Gastrocnemius medialis (tissue), 4 donors: ENCODE results near the gene MTHFD2L. TPM values are rescaled to one million over a fixed set of nuclear protein-coding genes. Genes with fewer than 3 reads are reported as not detected.

Source experiments
- ATAC-seq, 2 donors: fragments of 150-250 bp; one replicate each; pipeline ENCODE4 v1.9.1; 2016
- DNase-seq, 2 donors: peaks; one replicate each; pipeline ENCODE4 v3.0.0-alpha.2; 2019
- H3K27ac ChIP-seq, 4 donors: fragments of 200-600 bp; sonication (generic); 1 replicate in 1 of 4; 2 replicates in 3 of 4; pipeline ENCODE4 v1.5.1; 2016 to 2018; ENCODE audit warnings: mild to moderate bottlenecking in 2 of 4, moderate library complexity in 1 of 4
- H3K27me3 ChIP-seq, 3 donors: fragments of 200-600 bp; sonication (generic) in 2 of 3; 1 replicate in 1 of 3; 2 replicates in 2 of 3; pipeline versions ENCODE4 v1.5.1 to v1.6.0; 2016 to 2019; ENCODE audit warnings: mild to moderate bottlenecking in 1 of 3, moderate library complexity in 1 of 3
- H3K36me3 ChIP-seq, 2 donors: fragments of 200-600 bp; sonication (generic) in 1 of 2; one replicate each; pipeline ENCODE4 v1.5.1; 2017 to 2018
- H3K4me1 ChIP-seq, 2 donors: fragments of 200-600 bp; sonication (generic) in 1 of 2; one replicate each; pipeline ENCODE4 v1.5.1; 2016 to 2017; ENCODE audit warnings: mild to moderate bottlenecking in 2 of 2
- H3K4me3 ChIP-seq, 4 donors: fragments of 200-600 bp; sonication (generic) in 3 of 4; 1 replicate in 1 of 4; 2 replicates in 3 of 4; pipeline ENCODE4 v1.5.1; 2016 to 2019; ENCODE audit warnings: mild to moderate bottlenecking in 2 of 4
- H3K9me3 ChIP-seq, 3 donors: fragments of 200-600 bp; sonication (generic) in 2 of 3; 1 replicate in 1 of 3; 2 replicates in 2 of 3; pipeline ENCODE4 v1.5.1; 2016 to 2019
- POLR2A ChIP-seq, 2 donors: fragments of 450-650 bp; IDR thresholded peaks; one replicate each; pipeline ENCODE4 v1.6.1; 2017; ENCODE audit warnings: antibody characterized with exemption in 2 of 2, mild to moderate bottlenecking in 2 of 2, moderate library complexity in 2 of 2
- in situ Hi-C, 4 donors: fragments of 200-750 bp; cut with MboI; loops; one replicate each; pipeline versions ENCODE4 v1.15.0 to v1.8.0; 2017; ENCODE audit warnings: low sequenced_read_pairs in 4 of 4
- intact Hi-C: fragments of 100-400 bp; cut with DNase I; formaldehyde crosslinking; loops from one replicate; pipeline ENCODE4 v1.15.1; 2023; ENCODE audit warnings: low total_unique reads
- total RNA-seq, 4 donors: library from RNA; depleted of rRNA; stranded (reverse); fragments of >200 nt; gene quantifications; one replicate each; pipeline versions ENCODE4 v1.1.0 to v1.2.3, GENCODE V29; 2016
- TF ChIP-seq, protein P1 (sequence below), 5 experiments: fragments of 450-650 bp in 3 of 5; fragments of 200-600 bp in 2 of 5; sonication (generic) in 2 of 5; IDR thresholded peaks in 4 of 5; conservative IDR thresholded peaks in 1 of 5; 1 replicate in 4 of 5; 2 replicates in 1 of 5; pipeline ENCODE4 v1.5.1; 2016 to 2019; ENCODE audit warnings: antibody characterized with exemption in 5 of 5, mild to moderate bottlenecking in 3 of 5, moderate library complexity in 3 of 5

Gene MTHFD2L
- total RNA-seq, 4 donors from 2014 or later: 7.0 to 11.0 (median 7.8) TPM

DNA sequence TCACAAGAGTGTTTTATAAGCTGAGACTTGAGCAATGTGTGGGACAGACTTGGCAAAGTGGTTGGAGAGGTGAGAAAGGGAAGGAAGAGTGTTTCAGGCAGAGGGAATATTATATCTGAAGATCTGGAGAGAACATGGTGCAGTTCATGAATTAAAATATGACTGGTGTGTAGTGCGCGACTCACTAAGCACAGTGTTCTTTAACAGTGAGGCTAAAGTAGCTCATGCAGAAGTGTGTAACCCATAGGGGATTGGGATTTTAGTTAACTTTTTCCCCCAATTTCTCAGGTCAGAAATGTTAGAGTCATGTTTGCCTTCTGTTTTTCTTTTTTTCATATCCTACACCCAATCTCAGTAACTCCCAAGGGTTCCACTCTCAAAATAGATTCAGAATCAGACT is 9.7 kb downstream of the MTHFD2L start:
- no peak for TF ChIP-seq POLR2A (IDR thresholded peaks at IDR 0.05)
- TF ChIP-seq, protein P1, sequence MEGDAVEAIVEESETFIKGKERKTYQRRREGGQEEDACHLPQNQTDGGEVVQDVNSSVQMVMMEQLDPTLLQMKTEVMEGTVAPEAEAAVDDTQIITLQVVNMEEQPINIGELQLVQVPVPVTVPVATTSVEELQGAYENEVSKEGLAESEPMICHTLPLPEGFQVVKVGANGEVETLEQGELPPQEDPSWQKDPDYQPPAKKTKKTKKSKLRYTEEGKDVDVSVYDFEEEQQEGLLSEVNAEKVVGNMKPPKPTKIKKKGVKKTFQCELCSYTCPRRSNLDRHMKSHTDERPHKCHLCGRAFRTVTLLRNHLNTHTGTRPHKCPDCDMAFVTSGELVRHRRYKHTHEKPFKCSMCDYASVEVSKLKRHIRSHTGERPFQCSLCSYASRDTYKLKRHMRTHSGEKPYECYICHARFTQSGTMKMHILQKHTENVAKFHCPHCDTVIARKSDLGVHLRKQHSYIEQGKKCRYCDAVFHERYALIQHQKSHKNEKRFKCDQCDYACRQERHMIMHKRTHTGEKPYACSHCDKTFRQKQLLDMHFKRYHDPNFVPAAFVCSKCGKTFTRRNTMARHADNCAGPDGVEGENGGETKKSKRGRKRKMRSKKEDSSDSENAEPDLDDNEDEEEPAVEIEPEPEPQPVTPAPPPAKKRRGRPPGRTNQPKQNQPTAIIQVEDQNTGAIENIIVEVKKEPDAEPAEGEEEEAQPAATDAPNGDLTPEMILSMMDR (IDR thresholded peaks at IDR 0.05 in 4 of 5, conservative IDR thresholded peaks at IDR 0.05 in 1 of 5): no peak
- Histone ChIP-seq H3K36me3 (no peaks in the 10 kb centered on the region), H3K4me1 (peaks cover 0 to under 1% of the 10 kb centered on the region in 2 donors), H3K9me3 (no peaks in the 10 kb centered on the region), H3K4me3 (no peak overlapping the region), H3K27me3 (no peaks in the 10 kb centered on the region), H3K27ac (no peak overlapping the region)
- DNase-seq: no peak
- in situ Hi-C loops: loop anchor here in 1 of 4 donors (25.0 kb wide), 1 partner anchor 1105 kb away; the partner anchor contains the start of gene COX18
- intact Hi-C loops: no loop called here
- no peak for ATAC-seq

DNA sequence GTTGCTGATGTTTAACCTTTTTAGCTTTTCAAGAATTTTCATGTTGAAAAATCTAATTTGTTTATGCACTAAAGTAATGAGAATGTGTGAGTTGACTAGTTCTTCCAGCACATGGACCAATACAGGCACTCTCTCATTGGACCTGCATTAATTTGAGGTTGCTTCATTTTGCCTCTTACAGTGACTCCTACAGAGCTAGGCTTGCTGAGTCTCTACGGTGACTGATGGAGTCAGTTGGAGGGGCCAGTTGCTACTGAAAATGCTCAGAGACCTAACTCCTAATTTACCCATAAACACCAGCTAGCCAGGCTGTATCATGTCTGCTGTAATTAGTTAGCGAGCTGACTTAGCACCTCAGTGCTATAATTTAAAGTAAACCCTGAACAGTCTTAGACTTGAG is 10.9 kb downstream of the MTHFD2L start:
- no peaks in the 10 kb centered on the region for H3K9me3 ChIP-seq

DNA sequence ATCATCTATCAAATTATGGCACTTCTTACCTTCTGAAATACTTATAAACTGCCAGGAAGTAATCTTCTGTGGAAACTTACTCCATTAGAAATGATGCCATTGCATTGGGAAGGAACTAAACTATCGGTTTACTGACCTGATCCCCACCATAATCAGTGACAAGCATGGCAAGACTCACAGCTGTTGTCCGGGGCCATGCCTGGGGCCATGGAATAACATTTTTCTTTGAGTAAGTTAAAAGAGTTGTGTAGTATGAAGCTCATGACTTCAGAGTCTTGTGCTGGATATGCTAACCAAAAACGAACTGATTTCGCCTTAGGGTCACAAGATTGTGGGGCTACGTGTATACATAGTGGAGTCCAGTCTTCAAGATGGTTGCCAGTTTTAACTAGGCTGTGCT is 15.4 kb downstream of the MTHFD2L start:
- no peak for ATAC-seq
- Histone ChIP-seq H3K4me1 (no peaks in the 10 kb centered on the region), H3K36me3 (no peaks in the 10 kb centered on the region), H3K4me3 (no peak overlapping the region), H3K27ac (no peak overlapping the region), H3K27me3 (no peaks in the 10 kb centered on the region), H3K9me3 (no peaks in the 10 kb centered on the region)
- in situ Hi-C loops (loop anchor here in 1 of 4 donors (25.0 kb wide), 1 partner anchor 1111 kb away; the partner anchor contains the start of gene COX18), intact Hi-C loops (no loop called here)
- TF ChIP-seq POLR2A (IDR thresholded peaks at IDR 0.05): no peak
- TF ChIP-seq, protein P1 (IDR thresholded peaks at IDR 0.05 in 4 of 5, conservative IDR thresholded peaks at IDR 0.05 in 1 of 5): no peak
- DNase-seq: no peak

More for the DNA sequence above, 10.9 kb downstream of the MTHFD2L start:
- TF ChIP-seq, protein P1 (IDR thresholded peaks at IDR 0.05 in 4 of 5, conservative IDR thresholded peaks at IDR 0.05 in 1 of 5): no peak
- Histone ChIP-seq H3K4me1 (no peaks in the 10 kb centered on the region), H3K27me3 (no peaks in the 10 kb centered on the region), H3K36me3 (no peaks in the 10 kb centered on the region), H3K27ac (no peak overlapping the region), H3K4me3 (no peak overlapping the region)
- DNase-seq (no peak), ATAC-seq (no peak)
- in situ Hi-C loops (loop anchor here in 1 of 4 donors (25.0 kb wide), 1 partner anchor 1107 kb away; the partner anchor contains the start of gene COX18), intact Hi-C loops (no loop called here)

DNA sequence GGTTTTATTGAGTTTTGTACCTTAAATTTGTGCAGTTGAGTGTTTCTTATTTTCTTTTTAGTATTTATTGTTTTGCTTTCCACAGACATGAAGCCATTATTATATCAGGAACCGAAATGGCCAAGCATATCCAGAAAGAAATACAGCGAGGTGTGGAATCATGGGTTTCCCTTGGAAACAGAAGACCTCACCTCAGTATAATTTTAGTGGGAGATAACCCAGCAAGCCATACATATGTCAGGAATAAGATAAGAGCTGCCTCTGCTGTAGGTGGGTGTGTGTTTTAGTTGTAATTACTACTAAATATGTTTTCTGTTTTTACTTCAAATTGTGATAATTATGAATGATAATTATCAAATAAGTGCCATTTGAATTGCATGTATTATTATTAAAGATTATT is 16.5 kb downstream of the MTHFD2L start:
- intact Hi-C loops (no loop called here), in situ Hi-C loops (loop anchor here in 1 of 4 donors (25.0 kb wide), 1 partner anchor 1112 kb away; the partner anchor contains the start of gene COX18)
- H3K4me1 ChIP-seq: no peaks in the 10 kb centered on the region
- H3K9me3 ChIP-seq: no peaks in the 10 kb centered on the region
- H3K36me3 ChIP-seq: no peaks in the 10 kb centered on the region
- no peak overlapping the region for H3K4me3 ChIP-seq
- no peak for TF ChIP-seq POLR2A (IDR thresholded peaks at IDR 0.05)
- TF ChIP-seq, protein P1 (IDR thresholded peaks at IDR 0.05 in 4 of 5, conservative IDR thresholded peaks at IDR 0.05 in 1 of 5): no peak
- H3K27me3 ChIP-seq: no peaks in the 10 kb centered on the region
- DNase-seq: no peak
- no peak overlapping the region for H3K27ac ChIP-seq
- no peak for ATAC-seq

DNA sequence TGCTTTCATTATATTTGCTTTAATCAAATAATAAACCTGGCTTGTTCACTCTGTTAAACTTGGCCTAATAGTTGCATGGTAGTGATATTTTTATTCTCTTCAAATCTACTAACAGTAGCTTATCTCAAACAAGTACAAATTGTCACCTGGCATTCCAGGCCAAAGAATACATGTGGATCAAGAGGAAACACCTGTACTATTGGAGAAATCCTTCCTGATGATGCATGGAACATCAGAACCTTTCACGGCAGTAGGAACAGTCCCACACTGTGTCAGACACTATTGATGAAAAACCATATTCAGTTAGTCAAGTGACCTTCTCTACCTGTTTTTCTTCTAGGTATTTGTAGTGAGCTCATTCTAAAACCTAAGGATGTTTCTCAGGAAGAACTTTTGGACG is 17.0 kb downstream of the MTHFD2L start:
- Histone ChIP-seq H3K27ac (no peak overlapping the region), H3K27me3 (no peaks in the 10 kb centered on the region), H3K9me3 (no peaks in the 10 kb centered on the region), H3K36me3 (no peaks in the 10 kb centered on the region), H3K4me3 (no peak overlapping the region), H3K4me1 (no peaks in the 10 kb centered on the region)
- intact Hi-C loops: no loop called here
- DNase-seq: no peak
- ATAC-seq: no peak
- TF ChIP-seq, protein P1 (IDR thresholded peaks at IDR 0.05 in 4 of 5, conservative IDR thresholded peaks at IDR 0.05 in 1 of 5): no peak
- TF ChIP-seq POLR2A (IDR thresholded peaks at IDR 0.05): no peak
- in situ Hi-C loops: loop anchor here in 1 of 4 donors (25.0 kb wide), 3 partner anchors 137 to 1113 kb away; partner anchors contain the start of genes COX18 and EPGN
